Lung (tissue), 12 donors: Measurements from ENCODE around the gene RRP8. TPM values are rescaled to one million over a fixed set of nuclear protein-coding genes. Genes with fewer than 3 reads are reported as not detected.

ENCODE experiments used
- ATAC-seq: fragments of 200-7000 bp; cut with Tn5 transposase; one replicate; pipeline ENCODE4 v1.9.1; 2020; ENCODE audit warnings: moderate number of reproducible peaks; ENCODE audit not compliant: insufficient read depth, low FRiP score
- DNase-seq, 3 donors: peaks; one replicate each; pipeline ENCODE4 v3.0.0-alpha.2; 2013 to 2017
- H3K27ac ChIP-seq, 2 donors: one replicate each; pipeline ENCODE4 v1.5.1; 2013; ENCODE audit warnings: mild to moderate bottlenecking in 2 of 2, moderate library complexity in 2 of 2, control low read depth in 1 of 2, inconsistent platforms in 1 of 2, low read depth in 1 of 2, low read length in 1 of 2
- H3K27me3 ChIP-seq, 3 donors: one replicate each; pipeline ENCODE4 v1.5.1; 2013; ENCODE audit warnings: low read length in 2 of 3; ENCODE audit not compliant: control insufficient read depth in 3 of 3, insufficient read depth in 3 of 3
- H3K36me3 ChIP-seq, 4 donors: one replicate each; pipeline ENCODE4 v1.5.1; 2013; ENCODE audit warnings: low read length in 4 of 4, mild to moderate bottlenecking in 1 of 4, moderate library complexity in 1 of 4; ENCODE audit not compliant: control insufficient read depth in 4 of 4, insufficient read depth in 4 of 4
- H3K4me1 ChIP-seq, 5 donors: one replicate each; pipeline ENCODE4 v1.5.1; 2013; ENCODE audit warnings: low read length in 5 of 5, mild to moderate bottlenecking in 2 of 5, moderate library complexity in 1 of 5; ENCODE audit not compliant: control insufficient read depth in 5 of 5, insufficient read depth in 5 of 5
- H3K4me3 ChIP-seq: one replicate; pipeline ENCODE4 v1.5.1; 2013; ENCODE audit warnings: mild to moderate bottlenecking, control low read depth, moderate library complexity
- H3K9ac ChIP-seq, 2 donors: one replicate each; pipeline ENCODE4 v1.5.1; 2013; ENCODE audit warnings: low read length in 2 of 2, control low read depth in 1 of 2; ENCODE audit not compliant: insufficient read depth in 1 of 2
- H3K9me3 ChIP-seq, 4 donors: one replicate each; pipeline ENCODE4 v1.5.1; 2013; ENCODE audit warnings: low read length in 3 of 4, mild to moderate bottlenecking in 1 of 4, moderate library complexity in 1 of 4; ENCODE audit not compliant: control insufficient read depth in 4 of 4, insufficient read depth in 3 of 4
- CTCF ChIP-seq: IDR thresholded peaks from 2 replicates; pipeline ENCODE4 v1.5.1; 2012; ENCODE audit warnings: mild to moderate bottlenecking; ENCODE audit errors: control extremely low read depth, extremely low read depth
- WGBS, 2 donors: extraction: QIAGEN DNeasy Blood & Tissue Kit; methylation state at CpG; one replicate each; pipeline ENCODE4 v1.1.7; 2013; 5-methylcytosine and 5-hydroxymethylcytosine counted together
- polyA plus RNA-seq, 2 donors: library from polyadenylated mRNA; stranded (reverse); fragments of 200-250 nt; gene quantifications; one replicate each; pipeline ENCODE4 v1.2.1, GENCODE V29; 2013
- total RNA-seq, 2 donors: library from RNA; depleted of rRNA in 1 of 2; stranded (reverse); fragments of >200 nt in 1 of 2; gene quantifications; one replicate each; pipeline ENCODE4 v1.2.1, GENCODE V29; 2014 to 2021
- donor health status: control.
- donor health status: control.
- donor health status: Bipolar disorder and iron deficiency.
- donor health status: healthy.
- donor health status: DM: yes; HTN: yes; CAD: no.

The RRP8 gene
- total and polyA plus RNA-seq, 4 donors, result 15.0 to 19.1 (median 16.8) TPM

DNA sequence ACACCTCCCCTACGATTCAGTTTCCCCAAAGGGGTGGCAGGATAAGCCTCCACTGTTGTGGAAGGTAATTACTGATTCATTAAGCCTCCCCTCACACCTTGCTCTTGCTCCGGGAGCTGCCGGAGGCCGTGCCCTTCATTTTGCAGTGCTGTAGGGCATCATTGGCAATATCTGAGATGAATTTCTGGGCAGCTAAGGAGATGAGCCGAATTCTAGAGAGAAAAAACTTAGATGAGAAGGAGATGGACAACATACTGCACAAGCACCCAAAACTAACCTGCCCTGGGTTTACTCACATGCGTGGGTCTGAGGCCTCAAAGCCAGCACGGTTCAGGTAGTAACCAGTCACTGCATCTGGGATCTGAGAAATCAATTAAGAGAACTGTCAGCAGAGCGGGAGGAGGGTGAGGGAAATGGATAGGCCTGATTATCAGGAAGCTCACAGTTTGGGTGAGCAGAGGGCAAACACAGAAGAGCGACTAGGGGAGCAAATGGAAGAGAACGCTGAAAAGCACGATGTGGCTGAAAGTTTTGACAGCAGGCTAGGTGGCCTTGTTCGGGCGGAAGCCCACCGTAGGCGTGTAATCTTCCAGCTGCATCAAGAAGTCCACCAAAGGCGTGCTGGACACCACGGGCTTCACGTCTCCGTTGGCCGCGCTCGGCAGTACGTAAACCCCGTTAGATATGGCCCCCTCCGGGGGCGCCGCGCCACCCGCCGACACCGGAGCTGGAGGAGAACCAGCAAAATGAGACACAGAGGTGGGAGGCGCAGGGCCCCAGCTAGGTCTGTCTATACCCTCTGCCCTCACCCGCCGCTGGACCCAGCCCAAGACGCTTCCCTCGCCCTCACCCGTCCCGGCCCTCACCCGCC, 7.9 kb upstream of the RRP8 start:
- 15 to 19% methylated on average over 36 to 39 of the region's 39 CpGs for WGBS, 2 donors
- H3K4me1 ChIP-seq, result peaks cover 4 to 36% (median 18%) of the 10 kb centered on the region in 5 donors
- no peak for ATAC-seq

DNA sequence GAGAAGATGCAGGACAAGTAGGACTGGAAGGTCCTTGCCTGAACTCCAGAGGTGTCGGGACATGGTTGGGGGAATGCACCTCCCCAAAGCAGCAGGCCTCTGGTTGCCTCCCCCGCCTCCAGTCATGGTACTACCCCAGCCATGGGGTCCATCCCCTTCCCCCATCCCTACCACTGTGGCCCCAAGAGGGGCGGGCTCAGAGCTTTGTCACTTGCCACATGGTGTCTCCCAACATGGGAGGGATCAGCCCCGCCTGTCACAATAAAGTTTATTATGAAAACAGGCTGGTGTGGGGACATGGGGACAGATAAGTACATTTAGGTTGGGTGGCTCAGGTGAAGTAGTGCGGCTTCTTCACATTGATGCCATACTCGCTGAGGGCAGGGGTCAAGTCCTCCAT, 7.2 kb upstream of the RRP8 start:
- WGBS, 2 donors, result 91 to 93% methylated on average over 6 of the region's 6 CpGs
- TF ChIP-seq CTCF, result no peak
- Histone ChIP-seq H3K27ac (no peak overlapping the region), H3K36me3 (peaks cover 14 to 45% (median 32%) of the 10 kb centered on the region in 4 donors), H3K27me3 (no peaks in the 10 kb centered on the region), H3K4me1 (peaks cover 5 to 42% (median 26%) of the 10 kb centered on the region in 5 donors), H3K4me3 (no peak overlapping the region), H3K9me3 (no peaks in the 10 kb centered on the region), H3K9ac (no peak overlapping the region)
- DNase-seq (no peak), ATAC-seq (no peak)

More for the DNA sequence above, 7.9 kb upstream of the RRP8 start:
- peak overlapping the region in 1 of 2 donors; percentile 73 for H3K9ac ChIP-seq
- no peak for TF ChIP-seq CTCF
- no peaks in the 10 kb centered on the region for H3K27me3 ChIP-seq
- H3K27ac ChIP-seq, result peak overlapping the region; percentile 80 to 96
- peak in 2 of 3 donors; percentile 32 to 41 for DNase-seq
- peaks cover 14 to 51% (median 33%) of the 10 kb centered on the region in 4 donors for H3K36me3 ChIP-seq
- peak overlapping the region; percentile 85 for H3K4me3 ChIP-seq
- no peaks in the 10 kb centered on the region for H3K9me3 ChIP-seq

DNA sequence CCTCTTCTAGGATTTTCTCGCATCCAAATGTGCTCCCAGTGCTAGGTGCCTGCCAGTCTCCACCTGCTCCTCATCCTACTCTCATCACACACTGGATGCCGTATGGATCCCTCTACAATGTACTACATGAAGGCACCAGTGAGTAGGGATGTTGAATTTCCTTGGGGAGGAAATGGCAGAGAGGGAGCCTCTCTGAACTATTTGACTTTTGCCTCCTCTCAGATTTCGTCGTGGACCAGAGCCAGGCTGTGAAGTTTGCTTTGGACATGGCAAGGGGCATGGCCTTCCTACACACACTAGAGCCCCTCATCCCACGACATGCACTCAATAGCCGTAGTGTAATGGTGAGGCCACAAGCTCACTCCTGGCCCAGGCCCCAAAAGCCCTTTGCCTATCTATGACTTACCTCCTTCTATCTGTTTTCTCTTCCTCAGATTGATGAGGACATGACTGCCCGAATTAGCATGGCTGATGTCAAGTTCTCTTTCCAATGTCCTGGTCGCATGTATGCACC, 6.1 kb upstream of the RRP8 start:
- peaks cover 14 to 39% (median 28%) of the 10 kb centered on the region in 4 donors for H3K36me3 ChIP-seq
- TF ChIP-seq CTCF, result no peak
- H3K9ac ChIP-seq, result no peak overlapping the region
- WGBS, 2 donors, result 80 to 88% methylated on average over 8 of the region's 8 CpGs
- H3K4me3 ChIP-seq, result no peak overlapping the region
- no peaks in the 10 kb centered on the region for H3K9me3 ChIP-seq
- peaks cover 5 to 52% (median 31%) of the 10 kb centered on the region in 5 donors for H3K4me1 ChIP-seq
- DNase-seq (no peak), ATAC-seq (no peak)
- H3K27me3 ChIP-seq, result no peaks in the 10 kb centered on the region
- peak overlapping the region in 1 of 2 donors; percentile 31 for H3K27ac ChIP-seq
